Measurements from ENCODE around the gene ZNF488.

The ZNF488 gene

GRCh38 chr10:47348661-47349470 lies 35.2 kb downstream of the ZNF488 start:
- no peak for DNase-seq (ENCODE audit: low read depth)

GRCh38 chr10:47348138-47348651 lies 35.9 kb downstream of the ZNF488 start, which contains the start of gene RBP3:
Gene RBP3, plus strand, starts transcription at chr10:47348363. Its CDS starts 122 bp downstream, at chr10:47348485.
- no peak for DNase-seq (ENCODE audit: low read depth)

DNA sequence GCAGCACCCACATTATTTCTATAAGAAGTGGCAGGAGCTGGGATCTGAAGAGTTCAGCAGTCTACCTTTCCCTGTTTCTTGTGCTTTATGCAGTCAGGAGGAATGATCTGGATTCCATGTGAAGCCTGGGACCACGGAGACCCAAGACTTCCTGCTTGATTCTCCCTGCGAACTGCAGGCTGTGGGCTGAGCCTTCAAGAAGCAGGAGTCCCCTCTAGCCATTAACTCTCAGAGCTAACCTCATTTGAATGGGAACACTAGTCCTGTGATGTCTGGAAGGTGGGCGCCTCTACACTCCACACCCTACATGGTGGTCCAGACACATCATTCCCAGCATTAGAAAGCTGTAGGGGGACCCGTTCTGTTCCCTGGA lies 36.8 kb downstream of the ZNF488 start:
- DNase-seq (ENCODE audit: low read depth), result no peak

DNA sequence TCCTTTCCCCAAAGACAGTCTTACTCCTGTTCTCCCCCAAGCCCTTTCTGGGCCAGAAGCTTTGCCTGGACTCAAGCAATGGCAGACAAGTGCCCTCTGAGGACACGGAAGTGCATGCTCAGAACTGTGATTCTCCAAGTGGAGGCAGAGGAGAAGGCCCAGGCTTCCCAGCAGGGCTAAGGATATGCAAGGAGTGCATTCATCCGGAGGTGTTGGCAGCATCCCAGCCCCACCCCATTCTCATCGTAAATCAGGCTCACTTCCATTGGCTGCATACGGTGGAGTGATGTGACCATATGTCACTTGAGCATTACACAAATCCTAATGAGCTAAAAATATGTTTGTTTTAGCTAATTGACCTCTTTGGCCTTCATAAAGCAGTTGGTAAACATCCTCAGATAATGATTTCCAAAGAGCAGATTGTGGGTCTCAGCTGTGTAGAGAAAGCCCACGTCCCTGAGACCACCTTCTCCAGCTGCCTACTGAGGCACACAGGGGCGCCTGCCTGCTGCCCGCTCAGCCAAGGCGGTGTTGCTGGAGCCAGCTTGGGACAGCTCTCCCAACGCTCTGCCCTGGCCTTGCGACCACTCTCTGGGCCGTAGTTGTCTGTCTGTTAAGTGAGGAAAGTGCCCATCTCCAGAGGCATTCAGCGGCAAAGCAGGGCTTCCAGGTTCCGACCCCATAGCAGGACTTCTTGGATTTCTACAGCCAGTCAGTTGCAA lies 37.4 kb downstream of the ZNF488 start:
- DNase-seq (ENCODE audit: low read depth), result no peak

- no peak for DNase-seq (ENCODE audit: low read depth)
Observed at GRCh38 chr10:47344996-47345870, 38.9 kb downstream of the ZNF488 start.

- no peak for DNase-seq (ENCODE audit: low read depth)
Observed at GRCh38 chr10:47340608-47341170, 43.4 kb downstream of the ZNF488 start.

GRCh38 chr10:47339759-47340607 lies 44.1 kb downstream of the ZNF488 start:
- no peak for DNase-seq (ENCODE audit: low read depth)

DNA sequence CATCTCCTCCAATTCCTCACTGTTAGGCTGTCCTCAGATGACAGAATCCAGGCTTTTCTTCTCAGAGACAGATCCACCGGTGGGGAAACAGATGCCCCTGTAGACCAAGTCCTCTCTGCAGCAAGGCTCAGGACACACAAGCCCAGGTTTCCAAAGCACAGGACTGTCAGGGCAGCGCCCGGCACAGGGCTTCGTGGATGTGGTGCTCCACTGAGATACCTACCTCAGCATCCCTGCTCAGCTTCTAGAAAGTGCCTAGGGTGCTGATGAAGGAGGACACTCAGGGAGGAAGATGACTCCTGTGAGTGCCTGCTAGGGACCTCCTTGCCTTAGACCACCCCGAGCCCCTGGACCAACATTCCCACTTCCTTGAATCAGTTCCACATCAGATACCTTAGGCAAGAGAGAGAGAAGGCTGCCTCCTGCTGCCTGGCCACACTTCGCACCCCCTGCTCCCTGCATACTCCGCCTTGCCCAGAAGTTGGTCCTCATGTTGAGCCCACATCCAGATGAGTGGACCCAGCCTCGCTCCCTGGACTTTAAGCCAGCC lies 44.8 kb downstream of the ZNF488 start:
- no peak for DNase-seq (ENCODE audit: low read depth)

DNA sequence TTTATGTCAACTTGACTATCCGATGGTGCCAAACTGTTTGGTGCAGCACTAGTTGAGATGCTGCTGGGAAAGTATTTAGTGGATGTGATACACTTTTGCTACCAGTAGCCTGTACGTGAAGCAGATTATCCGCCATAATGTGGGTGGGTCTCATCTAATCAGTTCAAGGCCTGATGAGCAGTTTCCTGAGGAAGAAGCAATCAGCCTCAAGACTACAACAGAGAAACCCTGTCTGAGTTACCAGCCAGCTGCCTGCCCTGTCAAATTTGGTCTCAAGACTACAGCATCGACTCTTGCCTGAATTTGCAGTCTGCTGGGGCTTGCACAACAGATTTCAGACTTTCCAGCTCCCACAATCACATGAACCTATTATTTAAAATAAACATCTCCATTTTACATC lies 46.8 kb downstream of the ZNF488 start:
- DNase-seq (ENCODE audit: low read depth), result no peak

- DNase-seq (ENCODE audit: low read depth), result no peak
Observed at GRCh38 chr10:47336387-47337134, 47.5 kb downstream of the ZNF488 start.

- DNase-seq (ENCODE audit: low read depth), result no peak
Observed at GRCh38 chr10:47335906-47336305, 48.2 kb downstream of the ZNF488 start.

GRCh38 chr10:47334466-47335295 lies 49.4 kb downstream of the ZNF488 start:
- no peak for DNase-seq (ENCODE audit: low read depth)

GRCh38 chr10:47333532-47333931 lies 50.6 kb downstream of the ZNF488 start:
- no peak for DNase-seq (ENCODE audit: low read depth)

GRCh38 chr10:47332946-47333345 lies 51.1 kb downstream of the ZNF488 start:
- no peak for DNase-seq (ENCODE audit: low read depth)

GRCh38 chr10:47332371-47332770 lies 51.7 kb downstream of the ZNF488 start:
- DNase-seq (ENCODE audit: low read depth), result no peak

DNA sequence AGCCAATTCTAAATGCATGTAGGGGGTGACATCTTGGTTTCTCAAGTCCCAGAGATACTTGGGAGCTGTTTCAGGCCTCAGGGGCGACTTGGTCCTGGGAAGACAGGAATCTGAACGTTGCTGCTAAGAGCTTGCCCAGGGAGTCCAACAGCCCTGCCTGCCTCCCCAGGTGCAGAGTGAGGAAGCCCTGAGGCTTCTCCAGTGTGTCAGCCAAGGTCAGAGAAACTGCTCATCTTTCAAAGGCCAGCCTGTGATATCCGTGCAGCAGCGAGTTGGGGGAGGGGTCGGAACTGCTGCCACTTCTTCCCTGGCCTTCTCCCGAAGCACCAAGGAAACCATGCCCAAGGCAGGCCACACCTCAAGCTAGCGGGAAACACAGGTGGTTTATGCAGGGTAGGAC lies 52.1 kb downstream of the ZNF488 start:
- DNase-seq (ENCODE audit: low read depth), result no peak

DNA sequence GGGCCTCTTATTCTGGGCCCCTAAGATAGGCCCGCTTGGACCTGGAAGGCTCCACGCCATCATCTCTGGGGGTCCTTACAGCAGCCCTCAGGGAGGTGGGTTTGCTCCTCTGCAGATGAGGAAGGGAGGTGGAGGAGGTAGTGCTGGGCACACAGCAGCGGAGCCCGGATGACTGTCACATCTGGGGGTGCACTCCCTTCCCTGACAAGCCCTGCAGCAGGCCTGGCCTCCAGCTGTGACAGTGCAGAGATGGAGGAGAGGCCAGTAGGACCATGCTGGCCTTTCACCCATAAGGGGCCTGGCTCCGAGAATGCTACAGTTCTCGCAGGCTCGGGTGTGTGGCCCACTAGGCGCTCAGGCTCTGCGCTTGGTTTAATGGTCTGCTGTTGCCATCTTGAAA lies 52.6 kb downstream of the ZNF488 start:
- DNase-seq (ENCODE audit: low read depth), result no peak

DNA sequence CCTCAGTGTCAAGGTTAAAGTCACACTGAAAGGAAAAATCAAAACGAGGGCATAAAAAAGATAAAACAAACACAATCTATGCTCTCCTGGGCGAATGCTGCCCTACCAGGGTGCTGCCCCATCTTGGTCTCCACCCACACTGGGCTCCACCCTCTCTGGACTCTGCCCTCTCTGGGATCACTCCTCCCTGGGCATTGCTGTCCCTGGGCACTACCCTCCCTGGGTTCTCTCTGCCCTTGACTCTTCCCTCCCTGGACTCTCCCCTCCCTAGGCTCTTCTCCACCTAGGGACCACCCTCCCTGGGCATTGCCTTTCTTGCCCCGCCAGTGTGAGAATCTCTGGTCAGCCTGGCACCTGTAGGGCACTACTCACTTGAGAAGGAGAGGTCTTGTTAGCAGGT lies 53.3 kb downstream of the ZNF488 start:
- DNase-seq (ENCODE audit: low read depth), result no peak

DNA sequence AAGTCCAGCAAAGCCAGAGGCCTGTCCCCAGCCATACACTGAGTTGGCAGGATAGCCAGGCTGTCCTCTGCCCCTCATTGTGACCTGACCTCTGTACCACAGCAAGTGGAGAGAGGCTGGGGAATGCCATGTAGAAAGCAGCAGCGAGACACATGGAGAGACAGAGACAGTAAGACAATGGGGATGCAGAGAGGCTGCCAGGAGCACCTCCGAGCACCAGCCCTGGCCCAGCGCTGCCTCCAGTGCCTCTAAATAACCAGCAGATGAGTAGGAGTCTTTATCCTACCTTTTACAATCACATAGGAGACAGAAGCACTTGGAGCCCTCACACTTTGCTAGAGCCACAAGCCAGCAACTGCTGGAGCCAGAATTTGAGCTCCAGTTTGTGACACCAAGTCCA lies 53.7 kb downstream of the ZNF488 start:
- no peak for DNase-seq (ENCODE audit: low read depth)
